ENCODE data around the gene RAB3IP.

The RAB3IP gene

DNA sequence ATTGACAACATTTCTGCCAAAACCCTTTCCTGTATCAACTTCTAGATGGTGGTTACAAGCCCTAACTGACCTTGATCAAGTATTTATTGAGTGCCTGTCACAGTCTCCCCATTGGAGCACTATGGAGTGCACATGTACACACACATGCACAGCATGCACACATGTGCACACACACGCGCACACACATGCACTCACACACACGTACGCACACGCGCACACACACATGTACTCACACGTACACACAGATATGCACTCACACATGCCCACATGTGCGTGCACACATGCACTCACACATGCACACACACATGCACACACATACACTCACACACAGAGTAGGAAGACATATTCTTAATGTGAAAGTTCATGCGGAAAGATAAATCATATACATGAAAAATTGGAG, 130.0 kb downstream of the RAB3IP start:
- Histone ChIP-seq H2AFZ (ENCODE audit: low read length) (no peak overlapping the region), H4K20me1 (ENCODE audit: insufficient read depth, low read length, poor library complexity, severe bottlenecking) (no peaks in the 10 kb centered on the region), H3K9me3 (ENCODE audit: insufficient read depth, low read depth, low read length) (no peaks in the 10 kb centered on the region), H3K27me3 (ENCODE audit: insufficient read depth, low read length, poor library complexity, severe bottlenecking) (no peaks in the 10 kb centered on the region), H3K9me2 (replicated peaks; ENCODE audit: low read depth, low read length) (no peaks in the 10 kb centered on the region), H3K79me2 (ENCODE audit: insufficient read depth, low read length) (no peaks in the 10 kb centered on the region), H3K4me1 (ENCODE audit: insufficient read depth, low read length, poor library complexity, severe bottlenecking) (no peaks in the 10 kb centered on the region), H3K9ac (ENCODE audit: low read depth, low read length, poor library complexity, severe bottlenecking) (no peak overlapping the region), H3K36me3 (ENCODE audit: insufficient read depth, low read length) (no peaks in the 10 kb centered on the region), H3K4me3 (ENCODE audit: low read length, poor library complexity, severe bottlenecking) (no peak overlapping the region), H3F3A (ENCODE audit: low read depth) (no peaks in the 10 kb centered on the region), H3K4me2 (ENCODE audit: low read depth, low read length, poor library complexity, severe bottlenecking) (no peak overlapping the region)
- TF ChIP-seq EZH2phosphoT487 (IDR thresholded peaks at IDR 0.05; ENCODE audit: borderline replicate concordance): no peak
- TF ChIP-seq, protein P1, sequence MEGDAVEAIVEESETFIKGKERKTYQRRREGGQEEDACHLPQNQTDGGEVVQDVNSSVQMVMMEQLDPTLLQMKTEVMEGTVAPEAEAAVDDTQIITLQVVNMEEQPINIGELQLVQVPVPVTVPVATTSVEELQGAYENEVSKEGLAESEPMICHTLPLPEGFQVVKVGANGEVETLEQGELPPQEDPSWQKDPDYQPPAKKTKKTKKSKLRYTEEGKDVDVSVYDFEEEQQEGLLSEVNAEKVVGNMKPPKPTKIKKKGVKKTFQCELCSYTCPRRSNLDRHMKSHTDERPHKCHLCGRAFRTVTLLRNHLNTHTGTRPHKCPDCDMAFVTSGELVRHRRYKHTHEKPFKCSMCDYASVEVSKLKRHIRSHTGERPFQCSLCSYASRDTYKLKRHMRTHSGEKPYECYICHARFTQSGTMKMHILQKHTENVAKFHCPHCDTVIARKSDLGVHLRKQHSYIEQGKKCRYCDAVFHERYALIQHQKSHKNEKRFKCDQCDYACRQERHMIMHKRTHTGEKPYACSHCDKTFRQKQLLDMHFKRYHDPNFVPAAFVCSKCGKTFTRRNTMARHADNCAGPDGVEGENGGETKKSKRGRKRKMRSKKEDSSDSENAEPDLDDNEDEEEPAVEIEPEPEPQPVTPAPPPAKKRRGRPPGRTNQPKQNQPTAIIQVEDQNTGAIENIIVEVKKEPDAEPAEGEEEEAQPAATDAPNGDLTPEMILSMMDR (conservative IDR thresholded peaks at IDR 0.05; ENCODE audit: low read length): no peak

DNA sequence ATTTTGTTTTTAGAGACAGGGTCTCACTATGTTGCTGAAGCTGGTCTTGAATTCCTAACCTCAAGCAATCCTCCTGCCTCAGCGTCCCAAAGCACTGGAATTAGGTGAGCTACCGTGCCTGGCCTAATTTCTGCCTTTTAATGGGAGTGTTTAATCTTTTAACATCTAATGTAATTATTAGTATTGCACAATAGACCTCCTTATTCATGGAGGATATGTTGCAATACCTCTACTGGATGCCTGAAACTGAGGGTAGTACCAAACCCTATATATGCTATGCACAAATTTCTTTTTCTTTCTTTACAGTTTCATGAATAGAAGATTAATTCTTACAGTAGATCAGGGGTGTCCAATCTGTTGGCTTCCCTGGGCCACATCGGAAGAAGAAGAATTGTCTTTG, 134.1 kb downstream of the RAB3IP start:
- Histone ChIP-seq H3K9me2 (replicated peaks; ENCODE audit: low read depth, low read length) (no peaks in the 10 kb centered on the region), H3K4me1 (ENCODE audit: insufficient read depth, low read length, poor library complexity, severe bottlenecking) (no peaks in the 10 kb centered on the region), H4K20me1 (ENCODE audit: insufficient read depth, low read length, poor library complexity, severe bottlenecking) (no peaks in the 10 kb centered on the region), H3K36me3 (ENCODE audit: insufficient read depth, low read length) (no peaks in the 10 kb centered on the region), H3K27me3 (ENCODE audit: insufficient read depth, low read length, poor library complexity, severe bottlenecking) (no peaks in the 10 kb centered on the region), H3K4me2 (ENCODE audit: low read depth, low read length, poor library complexity, severe bottlenecking) (no peak overlapping the region), H3K4me3 (ENCODE audit: low read length, poor library complexity, severe bottlenecking) (no peak overlapping the region), H3F3A (ENCODE audit: low read depth) (no peaks in the 10 kb centered on the region), H3K79me2 (ENCODE audit: insufficient read depth, low read length) (no peaks in the 10 kb centered on the region), H3K9me3 (ENCODE audit: insufficient read depth, low read depth, low read length) (no peaks in the 10 kb centered on the region), H2AFZ (ENCODE audit: low read length) (no peak overlapping the region), H3K9ac (ENCODE audit: low read depth, low read length, poor library complexity, severe bottlenecking) (no peak overlapping the region)
- TF ChIP-seq EZH2phosphoT487 (IDR thresholded peaks at IDR 0.05; ENCODE audit: borderline replicate concordance): no peak
- TF ChIP-seq, protein P1 (conservative IDR thresholded peaks at IDR 0.05; ENCODE audit: low read length): no peak
